DND-41 (cell line): ENCODE results near the gene ARHGEF7.

Experiments used
- CTCF ChIP-seq: IDR thresholded peaks from 2 replicates; pipeline ENCODE4 v1.5.1; 2012; ENCODE audit warnings: borderline replicate concordance, low read length, moderate library complexity, mild to moderate bottlenecking; ENCODE audit not compliant: poor library complexity, severe bottlenecking; ENCODE audit errors: extremely low read depth
- EZH2 ChIP-seq: IDR thresholded peaks from 3 replicates; pipeline ENCODE4 v1.6.1; 2012; ENCODE audit warnings: borderline replicate concordance, low read depth, mild to moderate bottlenecking, moderate library complexity, low read length, inconsistent platforms; ENCODE audit not compliant: severe bottlenecking

DNA sequence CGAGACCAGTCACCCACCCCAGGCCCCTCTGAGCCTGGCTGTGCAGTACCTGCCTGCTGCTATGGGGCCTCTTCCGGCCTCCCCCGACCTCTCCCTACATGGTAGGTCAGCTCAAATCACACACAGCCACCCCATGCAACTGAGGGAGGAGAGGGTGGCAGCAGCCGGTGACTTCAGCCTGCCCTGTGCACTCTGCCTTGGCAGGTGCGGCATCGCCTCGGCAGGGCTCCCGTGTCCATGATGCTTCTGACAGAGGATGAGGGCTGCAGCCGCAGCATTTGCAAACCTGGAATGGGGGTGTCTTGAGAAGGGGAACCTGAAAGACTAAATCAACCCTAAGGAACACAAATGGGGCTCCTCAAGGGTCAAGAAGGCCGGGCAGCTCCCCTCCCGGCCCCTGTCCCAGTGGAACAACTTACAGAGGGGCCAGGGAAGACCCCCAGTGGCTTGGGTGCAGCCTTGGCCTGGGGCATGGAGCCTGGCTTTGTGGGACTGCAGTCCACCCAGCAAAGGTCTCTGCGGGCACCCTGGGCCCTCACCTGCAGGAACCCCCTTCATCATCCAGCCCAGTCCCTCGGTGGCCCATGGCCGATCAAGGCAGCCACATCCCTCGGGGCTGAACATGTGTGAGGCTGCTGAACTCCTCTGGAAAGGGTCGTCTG lies 212.0 kb downstream of the ARHGEF7 start:
- no peak for TF ChIP-seq CTCF
- TF ChIP-seq EZH2 = no peak
